ENCODE results near the gene RPS28. TPM values are rescaled to one million over a fixed set of nuclear protein-coding genes. Genes with fewer than 3 reads are reported as not detected.

Gene RPS28
- total and polyA plus RNA-seq, 12 donors = 883 to 1,375 (median 1,088) TPM

GRCh38 chr19:8358948-8359347, 37.7 kb downstream of the RPS28 start:
- no peak for TF ChIP-seq CTCF (IDR thresholded peaks at IDR 0.05)
- DNase-seq = no peak
- Histone ChIP-seq H3K36me3 (no peaks in the 10 kb centered on the region), H3K27ac (no peak overlapping the region), H3K9me3 (peaks cover 0 to 11% (median 0%) of the 10 kb centered on the region in 11 donors), H3K4me1 (peaks cover 5 to 55% (median 33%) of the 10 kb centered on the region in 9 donors), H3K4me3 (no peak overlapping the region), H3K27me3 (peaks cover 0 to 10% (median 0%) of the 10 kb centered on the region in 7 donors)
- intact Hi-C loops (cut with DNase I) = loop anchor here in 6 of 10 donors (5.0 to 10.0 kb wide), 5 partner anchors 38 to 226 kb away; partner anchors contain the start of gene PRAM1 (in 1 of the 6)
- 92 to 94% methylated on average over 6 of the region's 6 CpGs for WGBS, 2 donors
- ATAC-seq = no peak

DNA sequence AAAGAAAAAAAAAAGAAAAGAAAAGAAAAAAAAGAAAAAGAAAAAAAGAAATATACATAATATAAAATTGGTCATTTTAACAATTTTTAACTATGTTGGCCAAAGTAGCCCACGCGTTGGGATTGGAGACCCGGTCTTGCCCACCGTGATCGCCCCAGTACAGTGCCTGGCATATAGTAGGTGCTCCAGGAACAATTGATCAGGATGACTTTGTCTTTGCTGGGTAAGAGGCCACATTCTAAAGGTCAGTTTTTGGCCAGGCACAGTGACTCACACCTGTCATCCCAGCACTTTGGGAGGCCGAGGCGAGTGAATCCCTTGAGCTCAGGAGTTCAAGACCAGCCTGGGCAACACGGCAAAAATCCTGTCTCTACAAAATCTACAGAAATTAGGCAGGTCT, 38.9 kb downstream of the RPS28 start:
- Histone ChIP-seq H3K9me3 (peaks cover 0 to 11% (median 0%) of the 10 kb centered on the region in 11 donors), H3K4me1 (peaks cover 5 to 54% (median 36%) of the 10 kb centered on the region in 9 donors), H3K36me3 (no peaks in the 10 kb centered on the region), H3K4me3 (no peak overlapping the region), H3K27ac (no peak overlapping the region), H3K27me3 (peaks cover 0 to 23% (median 0%) of the 10 kb centered on the region in 7 donors)
- DNase-seq = no peak
- TF ChIP-seq CTCF (IDR thresholded peaks at IDR 0.05) = no peak
- 86 to 89% methylated on average over 8 of the region's 8 CpGs for WGBS, 2 donors
- intact Hi-C loops (cut with DNase I) = no loop called here
- no peak for ATAC-seq

DNA sequence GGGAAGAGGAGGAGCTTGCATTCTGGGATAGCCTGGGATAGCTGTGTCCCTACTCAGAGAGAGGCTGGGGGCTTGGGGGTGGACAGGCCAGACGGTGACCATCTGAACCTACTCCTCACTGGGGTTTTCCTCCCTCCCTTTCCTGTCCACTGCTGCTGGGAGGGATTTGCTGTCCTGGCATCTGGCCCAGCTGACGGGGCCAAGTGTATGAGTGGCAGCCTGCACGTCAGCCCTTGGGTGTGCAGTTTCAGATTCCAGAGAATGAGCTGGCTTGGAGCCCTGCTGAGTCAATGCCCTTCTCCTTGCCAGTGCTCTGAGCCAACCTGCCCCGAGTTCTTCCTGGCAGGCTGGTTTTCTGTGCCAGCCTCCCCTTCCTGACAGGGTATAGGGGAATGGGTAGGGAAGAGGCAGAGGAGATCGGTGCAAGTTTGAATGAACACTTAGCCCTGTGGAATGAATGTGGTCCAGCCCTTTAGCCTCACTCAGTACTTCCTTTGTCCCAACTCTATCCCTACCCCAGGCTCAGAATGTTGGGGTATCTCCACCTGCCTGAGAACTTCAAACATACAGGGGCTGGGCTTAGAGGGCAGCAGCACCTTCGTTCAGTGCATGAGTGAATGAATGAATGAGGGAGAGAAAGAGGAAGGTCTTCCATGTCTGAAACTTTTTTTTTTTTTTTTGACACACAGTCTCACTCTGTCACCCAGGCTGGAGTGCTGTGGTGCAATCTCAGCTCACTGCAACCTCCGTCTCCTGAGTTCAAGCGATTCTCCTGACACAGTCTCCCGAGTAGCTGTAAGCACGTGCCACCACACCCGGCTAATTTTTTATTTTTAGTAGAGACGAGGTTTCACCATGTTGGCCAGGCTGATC, 40.9 kb downstream of the RPS28 start:
- Histone ChIP-seq H3K36me3 (no peaks in the 10 kb centered on the region), H3K4me1 (peaks cover 8 to 58% (median 47%) of the 10 kb centered on the region in 9 donors), H3K9me3 (no peaks in the 10 kb centered on the region), H3K4me3 (peak overlapping the region in 3 of 10 donors; percentile 5 to 17 (median 9)), H3K27ac (peak overlapping the region in 9 of 10 donors; percentile 47 to 93 (median 83)), H3K27me3 (peaks cover 0 to 30% (median 0%) of the 10 kb centered on the region in 7 donors)
- intact Hi-C loops (cut with DNase I) = loop anchor here in 2 of 10 donors (2.0 kb wide), 1 partner anchor 29 kb away; the partner anchor contains the start of gene RAB11B (in 2 of the 2)
- ATAC-seq (peak; percentile 78 to 91 (median 87)), DNase-seq (peak; percentile 93 to 95)
- no peak for TF ChIP-seq CTCF (IDR thresholded peaks at IDR 0.05)
- 31 to 32% methylated on average over 12 of the region's 12 CpGs for WGBS, 2 donors

Measured in heart right ventricle (tissue), 16 donors.